Nephron progenitor cell (in vitro differentiated cells): ENCODE measurements around the gene AKR1B1.
"Not testable (repeated sequence)": the region's sequence is repeated elsewhere in the genome, so short reads cannot be mapped to it uniquely, and the experiment has no call there.

ENCODE experiments used
- DNase-seq: peaks from one replicate; pipeline ENCODE4 v3.0.0; 2021
- H3K27ac Mint-ChIP-seq: 2 replicates; pipeline ENCODE4 v1.8.0; 2021; ENCODE audit warnings: mild to moderate bottlenecking, moderate library complexity, mixed read lengths
- H3K27me3 Mint-ChIP-seq: 2 replicates; pipeline ENCODE4 v1.8.0; 2021; ENCODE audit warnings: mild to moderate bottlenecking, low read depth, mixed read lengths; ENCODE audit not compliant: poor library complexity
- H3K36me3 Mint-ChIP-seq: 2 replicates; pipeline ENCODE4 v1.8.0; 2021; ENCODE audit warnings: low read depth, mixed read lengths
- H3K4me1 Mint-ChIP-seq: 2 replicates; pipeline ENCODE4 v1.8.0; 2021; ENCODE audit warnings: mixed read lengths
- H3K4me3 Mint-ChIP-seq: 2 replicates; pipeline ENCODE4 v1.8.0; 2021; ENCODE audit warnings: mild to moderate bottlenecking, moderate library complexity, mixed read lengths
- H3K9me3 Mint-ChIP-seq: 2 replicates; pipeline ENCODE4 v1.8.0; 2021; ENCODE audit warnings: mild to moderate bottlenecking, moderate library complexity, mixed read lengths
- CTCF ChIP-seq: fragments of 200-600 bp; sonication (generic); IDR thresholded peaks from 2 replicates; pipeline ENCODE4 v1.5.0; 2021; ENCODE audit warnings: antibody characterized with exemption

Gene AKR1B1

GRCh38 chr7:134500406-134500805, 41.5 kb upstream of the AKR1B1 start:
- H3K4me3 Mint-ChIP-seq = no peak overlapping the region
- H3K4me1 Mint-ChIP-seq = no peaks in the 10 kb centered on the region
- peaks cover 4% of the 10 kb centered on the region for H3K27me3 Mint-ChIP-seq
- H3K36me3 Mint-ChIP-seq = no peaks in the 10 kb centered on the region
- no peak for TF ChIP-seq CTCF
- no peak for DNase-seq
- H3K27ac Mint-ChIP-seq = no peak overlapping the region
- no peaks in the 10 kb centered on the region for H3K9me3 Mint-ChIP-seq

GRCh38 chr7:134495546-134495945, 36.6 kb upstream of the AKR1B1 start:
- Mint-ChIP-seq H3K4me3 (no peak overlapping the region), H3K27ac (no peak overlapping the region), H3K4me1 (no peaks in the 10 kb centered on the region), H3K36me3 (no peaks in the 10 kb centered on the region), H3K27me3 (peaks cover 19% of the 10 kb centered on the region), H3K9me3 (no peaks in the 10 kb centered on the region)
- no peak for DNase-seq
- TF ChIP-seq CTCF = no peak

GRCh38 chr7:134493091-134493490, 34.2 kb upstream of the AKR1B1 start:
- peaks cover 21% of the 10 kb centered on the region for H3K27me3 Mint-ChIP-seq
- H3K27ac Mint-ChIP-seq = no peak overlapping the region
- no peaks in the 10 kb centered on the region for H3K36me3 Mint-ChIP-seq
- DNase-seq = no peak
- TF ChIP-seq CTCF = no peak
- no peak overlapping the region for H3K4me3 Mint-ChIP-seq
- no peaks in the 10 kb centered on the region for H3K4me1 Mint-ChIP-seq
- H3K9me3 Mint-ChIP-seq = no peaks in the 10 kb centered on the region

GRCh38 chr7:134487721-134488120, 28.8 kb upstream of the AKR1B1 start:
- not testable (repeated sequence) for H3K36me3 Mint-ChIP-seq, H3K4me1 Mint-ChIP-seq, H3K27ac Mint-ChIP-seq, DNase-seq, H3K4me3 Mint-ChIP-seq
- H3K9me3 Mint-ChIP-seq = peaks cover 11% of the 10 kb centered on the region
- H3K27me3 Mint-ChIP-seq = peaks cover 14% of the 10 kb centered on the region

GRCh38 chr7:134485203-134485602, 26.3 kb upstream of the AKR1B1 start:
- no peak overlapping the region for H3K4me3 Mint-ChIP-seq
- TF ChIP-seq CTCF = no peak
- no peak for DNase-seq
- peaks cover 8% of the 10 kb centered on the region for H3K27me3 Mint-ChIP-seq
- no peaks in the 10 kb centered on the region for H3K36me3 Mint-ChIP-seq
- H3K27ac Mint-ChIP-seq = no peak overlapping the region
- H3K9me3 Mint-ChIP-seq = peaks cover 11% of the 10 kb centered on the region
- no peaks in the 10 kb centered on the region for H3K4me1 Mint-ChIP-seq

- no peak for TF ChIP-seq CTCF
- Mint-ChIP-seq H3K4me1 (no peaks in the 10 kb centered on the region), H3K27ac (no peak overlapping the region), H3K9me3 (peaks cover 11% of the 10 kb centered on the region), H3K27me3 (peaks cover 8% of the 10 kb centered on the region), H3K4me3 (no peak overlapping the region), H3K36me3 (no peaks in the 10 kb centered on the region)
- DNase-seq = no peak
These were observed 24.4 kb upstream of the AKR1B1 start for GRCh38 chr7:134483296-134483695.
